ENCODE data around the gene PEAK3.

DNA sequence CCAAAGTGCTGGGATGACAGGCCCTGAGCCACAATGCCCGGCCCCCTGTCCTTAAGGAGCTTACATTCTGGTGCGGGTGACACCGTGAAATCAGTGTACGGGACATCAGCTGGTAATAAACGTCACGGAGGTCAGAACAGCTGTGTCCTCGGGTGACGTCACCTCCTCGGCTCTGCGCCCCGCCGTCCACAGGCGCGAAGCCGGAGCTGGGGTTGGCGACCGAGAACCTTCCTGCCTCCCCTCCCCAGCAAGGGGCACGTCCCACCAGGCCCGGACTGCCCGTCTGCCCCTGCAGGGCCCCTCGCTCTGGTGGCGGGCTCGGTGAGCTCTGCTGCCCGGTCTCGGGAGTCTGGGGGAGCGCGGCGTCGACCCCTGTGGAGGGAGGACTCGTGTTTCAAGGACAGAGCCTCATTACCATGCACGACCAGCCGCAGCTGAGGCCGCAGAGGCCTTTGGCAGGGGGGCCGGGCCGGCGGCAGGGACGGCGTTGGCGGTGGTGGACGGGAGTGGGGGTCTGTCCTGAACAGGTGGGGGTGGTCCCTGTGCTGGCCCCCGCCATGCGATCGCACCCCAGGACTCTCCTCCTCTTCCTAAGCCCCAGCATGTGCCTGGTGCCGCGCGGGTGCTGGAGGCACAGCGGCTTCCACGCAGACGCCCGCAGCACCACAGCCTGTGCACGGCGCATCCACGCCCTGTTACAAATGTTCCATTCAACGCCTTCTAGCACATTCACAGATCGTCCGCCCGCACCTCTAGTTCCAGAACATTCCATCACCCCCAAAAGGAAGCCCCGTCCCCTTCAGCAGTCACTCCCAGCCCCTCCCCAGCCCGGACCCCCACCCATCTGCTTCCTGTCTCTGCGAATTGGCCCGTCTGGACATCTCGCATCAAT, 20.6 kb upstream of the PEAK3 start:
- no peak for TF ChIP-seq POLR2AphosphoS5 (IDR thresholded peaks at IDR 0.05; ENCODE audit: low read depth, low read length)
- no peak for TF ChIP-seq TCF12 (IDR thresholded peaks at IDR 0.05)
- TF ChIP-seq, protein P1, sequence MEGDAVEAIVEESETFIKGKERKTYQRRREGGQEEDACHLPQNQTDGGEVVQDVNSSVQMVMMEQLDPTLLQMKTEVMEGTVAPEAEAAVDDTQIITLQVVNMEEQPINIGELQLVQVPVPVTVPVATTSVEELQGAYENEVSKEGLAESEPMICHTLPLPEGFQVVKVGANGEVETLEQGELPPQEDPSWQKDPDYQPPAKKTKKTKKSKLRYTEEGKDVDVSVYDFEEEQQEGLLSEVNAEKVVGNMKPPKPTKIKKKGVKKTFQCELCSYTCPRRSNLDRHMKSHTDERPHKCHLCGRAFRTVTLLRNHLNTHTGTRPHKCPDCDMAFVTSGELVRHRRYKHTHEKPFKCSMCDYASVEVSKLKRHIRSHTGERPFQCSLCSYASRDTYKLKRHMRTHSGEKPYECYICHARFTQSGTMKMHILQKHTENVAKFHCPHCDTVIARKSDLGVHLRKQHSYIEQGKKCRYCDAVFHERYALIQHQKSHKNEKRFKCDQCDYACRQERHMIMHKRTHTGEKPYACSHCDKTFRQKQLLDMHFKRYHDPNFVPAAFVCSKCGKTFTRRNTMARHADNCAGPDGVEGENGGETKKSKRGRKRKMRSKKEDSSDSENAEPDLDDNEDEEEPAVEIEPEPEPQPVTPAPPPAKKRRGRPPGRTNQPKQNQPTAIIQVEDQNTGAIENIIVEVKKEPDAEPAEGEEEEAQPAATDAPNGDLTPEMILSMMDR (IDR thresholded peaks at IDR 0.05): no peak
- no peak for TF ChIP-seq EP300 (IDR thresholded peaks at IDR 0.05; ENCODE audit: borderline replicate concordance in 1 of 2, low read depth in 1 of 2, low read length in 1 of 2)
- no peak for TF ChIP-seq TAF1 (IDR thresholded peaks at IDR 0.05; ENCODE audit: borderline replicate concordance, low read depth, low read length)
- TF ChIP-seq RCOR1 (IDR thresholded peaks at IDR 0.05; ENCODE audit: low read length): no peak
- TF ChIP-seq YY1 (IDR thresholded peaks at IDR 0.05; ENCODE audit: low read depth): no peak
- no peak for TF ChIP-seq SIN3A (IDR thresholded peaks at IDR 0.05; ENCODE audit: borderline replicate concordance, low read depth, low read length)
- TF ChIP-seq, protein P2, sequence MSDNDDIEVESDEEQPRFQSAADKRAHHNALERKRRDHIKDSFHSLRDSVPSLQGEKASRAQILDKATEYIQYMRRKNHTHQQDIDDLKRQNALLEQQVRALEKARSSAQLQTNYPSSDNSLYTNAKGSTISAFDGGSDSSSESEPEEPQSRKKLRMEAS (IDR thresholded peaks at IDR 0.05; ENCODE audit: low read depth): no peak
- no peak for TF ChIP-seq RFX5 (IDR thresholded peaks at IDR 0.05; ENCODE audit: low read length)

Measured in SK-N-SH (cell line).